Colonic mucosa (tissue), 4 donors: ENCODE results near the gene POLR2B. TPM values are rescaled to one million over a fixed set of nuclear protein-coding genes. Genes with fewer than 3 reads are reported as not detected.

Experiments used
- DNase-seq: peaks from one replicate; pipeline ENCODE4 v3.0.0-alpha.2; 2020
- H3K27ac ChIP-seq: fragments of 200-600 bp; one replicate; pipeline ENCODE4 v1.8.0; 2021
- H3K27me3 ChIP-seq: fragments of 200-600 bp; one replicate; pipeline ENCODE4 v1.8.0; 2021
- H3K36me3 ChIP-seq: fragments of 200-600 bp; one replicate; pipeline ENCODE4 v1.8.0; 2021
- H3K4me1 ChIP-seq: fragments of 200-600 bp; one replicate; pipeline ENCODE4 v1.8.0; 2021; ENCODE audit warnings: mild to moderate bottlenecking
- H3K4me3 ChIP-seq: fragments of 200-600 bp; one replicate; pipeline ENCODE4 v1.8.0; 2021
- H3K9ac ChIP-seq, 2 donors: one replicate each; pipeline ENCODE4 v1.7.0; 2013; ENCODE audit warnings: control low read depth in 2 of 2, low read depth in 2 of 2, low read length in 2 of 2
- H3K9me3 ChIP-seq: fragments of 200-600 bp; one replicate; pipeline ENCODE4 v1.8.0; 2021
- CTCF ChIP-seq: fragments of 200-600 bp; IDR thresholded peaks from one replicate; pipeline ENCODE4 v1.8.0; 2022; ENCODE audit warnings: antibody characterized with exemption, mild to moderate bottlenecking
- intact Hi-C: fragments of 100-400 bp; cut with DNase I; formaldehyde crosslinking; loops from one replicate; pipeline ENCODE4 v1.14.1; 2022
- total RNA-seq, 2 donors: library from RNA; stranded (reverse); fragmentation: NEBNext Ultra II Directional in 1 of 2; extraction: Animal tissue kit (Norgen Biotek cat#: 25700) in 1 of 2; gene quantifications; one replicate each; pipeline ENCODE4 v1.2.1, GENCODE V29; 2021
- donor health status: healthy.
- donor health status: DM: no; HTN: no; CAD: no.
- donor health status: DM: no; HTN: no; CAD: no.

The POLR2B gene
- total RNA-seq, 2 donors from 2014 or later: 70.2 to 79.3 TPM

GRCh38 chr4:56940971-56941370 is 37.7 kb upstream of the POLR2B start:
- H3K36me3 ChIP-seq: no peaks in the 10 kb centered on the region
- TF ChIP-seq CTCF: no peak
- no peak for DNase-seq
- no peak overlapping the region for H3K27ac ChIP-seq
- H3K27me3 ChIP-seq: no peaks in the 10 kb centered on the region
- H3K9ac ChIP-seq: no peak overlapping the region
- H3K4me1 ChIP-seq: no peaks in the 10 kb centered on the region
- H3K9me3 ChIP-seq: no peaks in the 10 kb centered on the region
- H3K4me3 ChIP-seq: no peak overlapping the region
- intact Hi-C loops: no loop called here

GRCh38 chr4:56941403-56941802 is 37.3 kb upstream of the POLR2B start:
- Histone ChIP-seq H3K27me3 (no peaks in the 10 kb centered on the region), H3K9ac (no peak overlapping the region), H3K27ac (no peak overlapping the region), H3K4me1 (no peaks in the 10 kb centered on the region), H3K4me3 (no peak overlapping the region), H3K36me3 (no peaks in the 10 kb centered on the region), H3K9me3 (no peaks in the 10 kb centered on the region)
- no peak for DNase-seq
- intact Hi-C loops: no loop called here
- no peak for TF ChIP-seq CTCF

GRCh38 chr4:56953680-56954520 is 24.8 kb upstream of the POLR2B start:
- intact Hi-C loops: no loop called here
- H3K9ac ChIP-seq: no peak overlapping the region
- H3K27me3 ChIP-seq: no peaks in the 10 kb centered on the region
- no peak for TF ChIP-seq CTCF
- no peaks in the 10 kb centered on the region for H3K4me1 ChIP-seq
- H3K9me3 ChIP-seq: no peaks in the 10 kb centered on the region
- H3K27ac ChIP-seq: no peak overlapping the region
- no peaks in the 10 kb centered on the region for H3K36me3 ChIP-seq
- no peak for DNase-seq
- H3K4me3 ChIP-seq: no peak overlapping the region

- H3K9ac ChIP-seq: no peak overlapping the region
- H3K27me3 ChIP-seq: no peaks in the 10 kb centered on the region
- no peak overlapping the region for H3K4me3 ChIP-seq
- intact Hi-C loops: no loop called here
- H3K36me3 ChIP-seq: no peaks in the 10 kb centered on the region
- peak; percentile 69 for DNase-seq
- no peaks in the 10 kb centered on the region for H3K9me3 ChIP-seq
- H3K27ac ChIP-seq: no peak overlapping the region
- TF ChIP-seq CTCF: no peak
- H3K4me1 ChIP-seq: no peaks in the 10 kb centered on the region
These were observed 20.6 kb upstream of the POLR2B start for GRCh38 chr4:56958111-56958517.

- Histone ChIP-seq H3K9me3 (no peaks in the 10 kb centered on the region), H3K27ac (no peak overlapping the region), H3K27me3 (no peaks in the 10 kb centered on the region), H3K4me1 (no peaks in the 10 kb centered on the region), H3K36me3 (no peaks in the 10 kb centered on the region), H3K4me3 (no peak overlapping the region), H3K9ac (no peak overlapping the region)
- no peak for TF ChIP-seq CTCF
- intact Hi-C loops: no loop called here
- DNase-seq: no peak
These were observed 19.6 kb upstream of the POLR2B start for GRCh38 chr4:56959100-56959499.
